CD4-positive, CD25-positive, alpha-beta regulatory T cell (primary cell): ENCODE results near the gene TOM1L2. TPM values are rescaled to one million over a fixed set of nuclear protein-coding genes. Genes with fewer than 3 reads are reported as not detected.

Experiments
- ATAC-seq, 2 donors: fragments of 150-1000 bp; cut with Tn5 transposase; one replicate each; pipeline ENCODE4 v1.10.0; 2021; ENCODE audit warnings: low read depth in 2 of 2, moderate number of reproducible peaks in 2 of 2, moderate library complexity in 1 of 2
- DNase-seq, 3 donors: peaks; one replicate each; pipeline versions ENCODE4 v3.0.0 to v3.0.0-alpha.2; 2012 to 2022; ENCODE audit warnings: mixed read lengths in 1 of 3
- H3K27ac ChIP-seq: one replicate; pipeline ENCODE4 v1.7.0; 2013; ENCODE audit warnings: mild to moderate bottlenecking, low read length; ENCODE audit not compliant: insufficient read depth, poor library complexity, severe bottlenecking
- H3K27me3 ChIP-seq: one replicate; pipeline ENCODE4 v1.7.0; 2013; ENCODE audit warnings: low read length; ENCODE audit not compliant: control insufficient read depth, insufficient read depth
- H3K36me3 ChIP-seq: one replicate; pipeline ENCODE4 v1.7.0; 2013; ENCODE audit warnings: mild to moderate bottlenecking, low read length, moderate library complexity; ENCODE audit not compliant: control insufficient read depth, insufficient read depth
- H3K4me1 ChIP-seq: 2 replicates; pipeline ENCODE4 v1.7.0; 2013; ENCODE audit warnings: mild to moderate bottlenecking, low read length; ENCODE audit not compliant: insufficient read depth, control insufficient read depth, poor library complexity, severe bottlenecking
- H3K4me3 ChIP-seq: one replicate; pipeline ENCODE4 v1.7.0; 2013; ENCODE audit warnings: low read depth, mild to moderate bottlenecking, low read length, moderate library complexity
- H3K9me3 ChIP-seq, 2 experiments: 1 replicate in 1 of 2; 2 replicates in 1 of 2; pipeline ENCODE4 v1.7.0; 2013; ENCODE audit warnings: low read length in 2 of 2, mild to moderate bottlenecking in 1 of 2, moderate library complexity in 1 of 2; ENCODE audit not compliant: control insufficient read depth in 2 of 2
- H3K27ac Mint-ChIP-seq, 3 donors: one replicate each; pipeline ENCODE4 v1.8.0; 2020 to 2022; ENCODE audit warnings: mild to moderate bottlenecking in 3 of 3, mixed read lengths in 3 of 3, moderate library complexity in 2 of 3
- H3K27me3 Mint-ChIP-seq: one replicate; pipeline ENCODE4 v1.8.0; 2022; ENCODE audit warnings: mild to moderate bottlenecking, mixed read lengths
- H3K36me3 Mint-ChIP-seq: one replicate; pipeline ENCODE4 v1.8.0; 2020; ENCODE audit warnings: mixed read lengths
- H3K4me1 Mint-ChIP-seq, 4 donors: one replicate each; pipeline ENCODE4 v1.8.0; 2020 to 2022; ENCODE audit warnings: mixed read lengths in 4 of 4, mild to moderate bottlenecking in 1 of 4
- H3K4me3 Mint-ChIP-seq, 4 donors: one replicate each; pipeline ENCODE4 v1.8.0; 2020 to 2022; ENCODE audit warnings: mild to moderate bottlenecking in 4 of 4, mixed read lengths in 4 of 4, moderate library complexity in 3 of 4
- H3K9me3 Mint-ChIP-seq, 7 donors: one replicate each; pipeline ENCODE4 v1.8.0; 2020 to 2022; ENCODE audit warnings: mixed read lengths in 7 of 7, mild to moderate bottlenecking in 3 of 7, moderate library complexity in 2 of 7
- polyA plus RNA-seq, 4 donors: library from polyadenylated mRNA; unstranded; fragments of 300-500 nt; fragmentation: Illumina TruSeq; gene quantifications; one replicate each; pipeline ENCODE4 v1.2.3, GENCODE V29; 2021
- total RNA-seq: library from RNA; stranded (reverse); gene quantifications from one replicate; pipeline ENCODE4 v1.2.3, GENCODE V29; 2022

TOM1L2 gene
- total and polyA plus RNA-seq, 5 donors from 2014 or later = 4.0 to 50.8 (median 6.7) TPM

GRCh38 chr17:17976931-17977570, 4.9 kb upstream of the TOM1L2 start:
- DNase-seq (no peak), ATAC-seq (no peak)
- H3K27ac ChIP-seq = no peak overlapping the region
- H3K27me3 ChIP-seq = no peaks in the 10 kb centered on the region
- H3K27me3 Mint-ChIP-seq = peaks cover 10% of the 10 kb centered on the region
- no peak overlapping the region for H3K4me3 Mint-ChIP-seq
- no peaks in the 10 kb centered on the region for H3K9me3 ChIP-seq
- H3K4me3 ChIP-seq = no peak overlapping the region
- H3K9me3 Mint-ChIP-seq = no peaks in the 10 kb centered on the region
- H3K4me1 ChIP-seq = peaks cover 5% of the 10 kb centered on the region
- no peaks in the 10 kb centered on the region for H3K36me3 Mint-ChIP-seq
- peaks cover 0 to 13% (median 7%) of the 10 kb centered on the region in 4 donors for H3K4me1 Mint-ChIP-seq
- no peaks in the 10 kb centered on the region for H3K36me3 ChIP-seq
- H3K27ac Mint-ChIP-seq = peak overlapping the region in 1 of 3 donors; percentile 88

- Mint-ChIP-seq H3K36me3 (no peaks in the 10 kb centered on the region), H3K4me3 (peak overlapping the region in 1 of 4 donors; percentile 52), H3K27ac (no peak overlapping the region), H3K27me3 (peaks cover 10% of the 10 kb centered on the region), H3K9me3 (no peaks in the 10 kb centered on the region), H3K4me1 (peaks cover 5 to 25% (median 17%) of the 10 kb centered on the region in 4 donors)
- no peak overlapping the region for H3K27ac ChIP-seq
- H3K36me3 ChIP-seq = no peaks in the 10 kb centered on the region
- peaks cover 20% of the 10 kb centered on the region for H3K4me1 ChIP-seq
- no peaks in the 10 kb centered on the region for H3K9me3 ChIP-seq
- H3K4me3 ChIP-seq = no peak overlapping the region
- DNase-seq (no peak), ATAC-seq (no peak)
- no peaks in the 10 kb centered on the region for H3K27me3 ChIP-seq
These were observed 3.2 kb upstream of the TOM1L2 start for GRCh38 chr17:17975436-17975835.

GRCh38 chr17:17972952-17973254, 703 bp upstream of the TOM1L2 start:
- peaks cover 7 to 46% (median 30%) of the 10 kb centered on the region in 4 donors for H3K4me1 Mint-ChIP-seq
- Histone ChIP-seq H3K9me3 (no peaks in the 10 kb centered on the region), H3K4me1 (peaks cover 32% of the 10 kb centered on the region), H3K4me3 (peak overlapping the region; percentile 64), H3K36me3 (no peaks in the 10 kb centered on the region), H3K27me3 (no peaks in the 10 kb centered on the region), H3K27ac (peak overlapping the region; percentile 78)
- DNase-seq (no peak), ATAC-seq (no peak)
- H3K9me3 Mint-ChIP-seq = no peaks in the 10 kb centered on the region
- peak overlapping the region; percentile 58 to 97 (median 95) for H3K27ac Mint-ChIP-seq
- H3K4me3 Mint-ChIP-seq = peak overlapping the region; percentile 93 to 98 (median 98)
- H3K27me3 Mint-ChIP-seq = peaks cover 10% of the 10 kb centered on the region
- no peaks in the 10 kb centered on the region for H3K36me3 Mint-ChIP-seq

DNA sequence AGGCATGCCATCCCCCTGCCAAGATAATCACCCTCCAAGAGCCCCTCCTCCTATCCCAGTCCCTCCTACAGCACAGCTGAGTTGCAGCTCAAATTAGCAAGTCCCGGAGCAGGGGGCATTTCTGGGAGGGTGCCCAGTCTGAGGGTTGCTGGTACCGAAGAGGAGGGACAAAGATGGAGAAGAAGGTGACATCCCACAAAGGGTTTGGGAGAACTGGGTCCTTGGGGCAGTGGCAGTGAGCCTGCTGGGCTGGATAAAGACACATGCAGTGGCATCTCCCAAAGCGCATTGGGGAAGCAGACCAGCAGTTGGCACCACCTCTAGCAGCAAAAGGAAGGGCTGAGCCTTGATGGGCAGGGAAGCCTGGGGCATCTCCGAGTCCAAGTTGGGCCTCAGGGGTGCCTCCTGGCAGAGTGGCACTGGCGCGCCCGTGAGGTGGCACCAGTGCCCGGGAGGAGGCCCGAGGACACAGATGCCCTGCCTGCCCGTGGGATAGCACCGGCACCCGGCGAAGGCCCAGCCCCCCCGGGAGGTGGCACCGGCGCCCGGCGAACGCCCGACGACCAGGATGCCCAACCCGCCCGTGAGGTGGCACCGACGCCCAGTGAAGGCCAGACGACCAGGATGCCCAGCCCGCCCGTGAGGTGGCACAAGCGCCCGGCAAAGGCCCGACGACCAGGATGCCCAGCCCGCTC, 622 bp downstream of the TOM1L2 start:
- ATAC-seq = no peak
- Histone ChIP-seq H3K9me3 (no peaks in the 10 kb centered on the region), H3K27ac (peak overlapping the region; percentile 82), H3K4me1 (peaks cover 32% of the 10 kb centered on the region), H3K4me3 (peak overlapping the region; percentile 74), H3K27me3 (no peaks in the 10 kb centered on the region), H3K36me3 (no peaks in the 10 kb centered on the region)
- Mint-ChIP-seq H3K27ac (peak overlapping the region; percentile 52 to 95 (median 89)), H3K4me1 (peaks cover 14 to 59% (median 39%) of the 10 kb centered on the region in 4 donors), H3K9me3 (no peaks in the 10 kb centered on the region), H3K36me3 (no peaks in the 10 kb centered on the region), H3K27me3 (peaks cover 5% of the 10 kb centered on the region), H3K4me3 (peak overlapping the region; percentile 83 to 94 (median 88))
- peak in 1 of 3 donors; percentile 21 for DNase-seq

GRCh38 chr17:17970699-17971430, 1.3 kb downstream of the TOM1L2 start:
- peaks cover 5% of the 10 kb centered on the region for H3K27me3 Mint-ChIP-seq
- ATAC-seq = no peak
- H3K4me3 Mint-ChIP-seq = peak overlapping the region; percentile 83 to 94 (median 88)
- Histone ChIP-seq H3K4me1 (peaks cover 32% of the 10 kb centered on the region), H3K27me3 (no peaks in the 10 kb centered on the region), H3K4me3 (peak overlapping the region; percentile 74), H3K36me3 (no peaks in the 10 kb centered on the region), H3K9me3 (no peaks in the 10 kb centered on the region), H3K27ac (no peak overlapping the region)
- DNase-seq = no peak
- H3K9me3 Mint-ChIP-seq = no peaks in the 10 kb centered on the region
- H3K4me1 Mint-ChIP-seq = peaks cover 18 to 66% (median 45%) of the 10 kb centered on the region in 4 donors
- H3K36me3 Mint-ChIP-seq = peaks cover 4% of the 10 kb centered on the region
- H3K27ac Mint-ChIP-seq = peak overlapping the region in 2 of 3 donors; percentile 72 to 89

DNA sequence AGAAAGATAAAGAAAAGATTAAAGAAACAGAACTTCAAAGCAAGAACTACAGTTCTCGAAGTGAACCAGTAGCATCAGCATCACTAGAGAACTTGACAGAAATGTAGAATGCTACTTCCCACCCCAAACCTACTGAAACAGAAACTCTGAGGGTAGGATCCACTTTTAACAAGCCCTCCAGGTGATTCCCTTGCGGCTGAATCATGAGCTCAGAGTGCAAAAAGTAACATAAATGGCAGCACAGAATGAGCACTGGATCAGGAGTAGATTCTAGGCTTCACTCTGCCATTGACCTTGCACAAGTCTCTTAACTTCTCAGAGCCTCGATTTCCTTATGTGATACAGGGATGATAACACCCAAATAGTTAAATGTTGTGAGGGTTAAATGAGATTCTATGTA, 5.8 kb downstream of the TOM1L2 start:
- Histone ChIP-seq H3K27me3 (no peaks in the 10 kb centered on the region), H3K9me3 (no peaks in the 10 kb centered on the region), H3K4me1 (peaks cover 24% of the 10 kb centered on the region), H3K4me3 (peak overlapping the region; percentile 7), H3K36me3 (no peaks in the 10 kb centered on the region), H3K27ac (no peak overlapping the region)
- no peak for ATAC-seq
- Mint-ChIP-seq H3K9me3 (no peaks in the 10 kb centered on the region), H3K36me3 (peaks cover 14% of the 10 kb centered on the region), H3K27me3 (no peaks in the 10 kb centered on the region), H3K4me3 (peak overlapping the region in 2 of 4 donors; percentile 4 to 35), H3K27ac (peak overlapping the region; percentile 1 to 47 (median 26)), H3K4me1 (peaks cover 24 to 81% (median 57%) of the 10 kb centered on the region in 4 donors)
- DNase-seq = peak in 1 of 3 donors; percentile 38

DNA sequence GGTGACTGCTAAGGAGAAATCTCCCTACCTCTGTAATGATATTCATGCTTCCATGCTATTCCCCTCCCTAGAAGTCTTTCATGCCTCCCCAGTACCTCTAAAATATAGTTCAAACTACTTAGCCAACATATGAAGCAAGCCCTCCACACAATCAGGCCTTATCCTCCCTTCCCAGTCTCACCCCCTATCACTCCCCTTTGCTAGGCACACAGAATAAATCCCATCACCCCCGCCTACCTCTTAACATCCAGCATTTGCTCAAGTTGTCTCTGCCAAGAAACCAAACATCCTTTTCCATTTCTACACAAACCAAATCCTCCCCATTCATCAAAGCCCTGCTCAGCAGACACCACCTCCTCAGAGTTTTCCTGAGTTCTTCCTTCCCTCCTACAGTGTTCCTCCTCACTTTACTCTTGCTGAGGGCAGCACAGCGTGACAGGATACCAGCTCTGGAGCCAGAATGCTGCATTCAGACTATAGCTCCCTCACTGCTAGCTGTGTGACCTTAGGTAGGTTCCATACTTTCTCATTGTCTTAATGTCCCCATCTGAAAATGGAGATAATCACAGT, 7.0 kb downstream of the TOM1L2 start:
- no peaks in the 10 kb centered on the region for H3K27me3 Mint-ChIP-seq
- H3K9me3 ChIP-seq = no peaks in the 10 kb centered on the region
- H3K4me3 ChIP-seq = no peak overlapping the region
- DNase-seq (no peak), ATAC-seq (no peak)
- H3K27ac Mint-ChIP-seq = peak overlapping the region; percentile 26 to 84 (median 45)
- peaks cover 17 to 79% (median 56%) of the 10 kb centered on the region in 4 donors for H3K4me1 Mint-ChIP-seq
- H3K27me3 ChIP-seq = no peaks in the 10 kb centered on the region
- H3K36me3 Mint-ChIP-seq = peaks cover 14% of the 10 kb centered on the region
- H3K27ac ChIP-seq = no peak overlapping the region
- H3K4me3 Mint-ChIP-seq = peak overlapping the region in 3 of 4 donors; percentile 17 to 62 (median 19)
- H3K4me1 ChIP-seq = peaks cover 20% of the 10 kb centered on the region
- no peaks in the 10 kb centered on the region for H3K9me3 Mint-ChIP-seq
- no peaks in the 10 kb centered on the region for H3K36me3 ChIP-seq
